ENCODE results near the gene PSMD3. TPM values are rescaled to one million over a fixed set of nuclear protein-coding genes. Genes with fewer than 3 reads are reported as not detected.

The PSMD3 gene
- total and polyA plus RNA-seq, 2 of the 4 experiments (the other 2 are of a cell fraction), result 123 to 155 TPM

DNA sequence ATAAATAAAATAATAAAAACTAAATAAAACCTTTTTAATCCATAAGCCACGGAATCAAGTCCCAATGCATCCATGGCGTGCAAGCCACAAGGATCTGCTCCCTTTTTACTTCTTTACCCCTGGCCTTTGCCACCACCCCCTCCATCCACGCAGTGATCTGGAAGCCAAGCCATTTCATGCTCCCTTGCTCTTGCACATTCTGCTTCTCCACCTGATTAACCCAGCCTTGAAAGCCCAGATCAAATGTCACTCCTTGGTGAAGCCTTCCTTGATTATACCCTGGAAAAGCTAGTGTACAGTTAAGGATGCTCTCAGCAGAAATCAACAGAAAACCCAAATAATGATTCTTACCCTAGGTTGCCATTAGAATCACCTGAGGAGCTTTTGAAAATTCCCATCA, 43.2 kb upstream of the PSMD3 start:
- Histone ChIP-seq H2BK20ac (ENCODE audit: low read depth, low read length) (no peak overlapping the region), H3K27ac (ENCODE audit: insufficient read depth, low read length) (no peak overlapping the region), H3K9me1 (ENCODE audit: insufficient read depth, low read length) (peaks cover 18% of the 10 kb centered on the region), H2BK5ac (ENCODE audit: low read depth, low read length, poor library complexity, severe bottlenecking) (no peak overlapping the region), H4K8ac (ENCODE audit: low read depth in 2 of 2, low read length in 2 of 2) (no peak overlapping the region), H3K4me3 (ENCODE audit: insufficient read depth, low read depth, low read length) (no peak overlapping the region), H3K27me3 (ENCODE audit: control insufficient read depth, insufficient read depth, low read length) (no peaks in the 10 kb centered on the region), H2AFZ (replicated peaks; ENCODE audit: low read length, poor library complexity) (no peak overlapping the region), H2BK15ac (ENCODE audit: low read depth, low read length) (no peak overlapping the region), H3K4me2 (ENCODE audit: low read depth, low read length) (no peak overlapping the region), H3K56ac (ENCODE audit: extremely low read depth, insufficient read depth, low read length) (no peak overlapping the region), H2AK5ac (ENCODE audit: low read depth, low read length) (no peak overlapping the region), H2BK120ac (ENCODE audit: low read depth, low read length) (no peak overlapping the region), H3K23ac (ENCODE audit: low read depth, low read length) (no peak overlapping the region), H3K4me1 (ENCODE audit: control insufficient read depth, insufficient read depth, low read length) (peaks cover 15% of the 10 kb centered on the region), H3K9ac (ENCODE audit: low read depth, low read length) (no peak overlapping the region), H4K20me1 (ENCODE audit: insufficient read depth, low read length) (no peaks in the 10 kb centered on the region; the same call in 1 of the 2 replicates), H4K91ac (ENCODE audit: insufficient read depth, low read depth, low read length) (no peak overlapping the region), H3K4ac (ENCODE audit: low read depth, low read length) (no peak overlapping the region), H3K79me1 (ENCODE audit: low read depth in 1 of 2, low read length in 2 of 2) (no peaks in the 10 kb centered on the region), H4K5ac (ENCODE audit: low read depth, low read length) (no peak overlapping the region), H3K14ac (replicated peaks; ENCODE audit: low read depth, low read length) (no peak overlapping the region), H3K18ac (ENCODE audit: low read depth, low read length) (no peak overlapping the region), H2AK9ac (replicated peaks; ENCODE audit: low read depth, low read length, poor library complexity) (no peak overlapping the region), H3K36me3 (ENCODE audit: control insufficient read depth, insufficient read depth, low read length) (no peaks in the 10 kb centered on the region), H3K9me3 (ENCODE audit: control insufficient read depth, insufficient read depth, low read length) (no peaks in the 10 kb centered on the region)
- intact Hi-C loops (cut with micrococcal nuclease) (no loop called here), dilution Hi-C loops (cut with HindIII; ENCODE audit: low sequenced_read_pairs, unreplicated experiment) (no loop called here), in situ Hi-C loops (cut with MboI; ENCODE audit: low sequenced_read_pairs) (no loop called here)
- ChIA-PET CTCF (no interaction called here), POLR2A (ENCODE audit: unreplicated experiment) (no interaction called here)
- DNase-seq (no peak), ATAC-seq (ENCODE audit: low read depth) (no peak)
- TF ChIP-seq RCOR1 (IDR thresholded peaks at IDR 0.05; ENCODE audit: insufficient replicate concordance, low read length) (no peak), BHLHE40 (IDR thresholded peaks at IDR 0.05; ENCODE audit: low read depth, low read length) (no peak), RFX5 (IDR thresholded peaks at IDR 0.05; ENCODE audit: low read depth, low read length) (no peak), POLR2A (IDR thresholded peaks at IDR 0.05; ENCODE audit: low read depth, low read length) (no peak), CHD1 (IDR thresholded peaks at IDR 0.05; ENCODE audit: low read depth, low read length) (no peak), MAFK (IDR thresholded peaks at IDR 0.05; ENCODE audit: low read depth, low read length) (no peak), RAD21 (IDR thresholded peaks at IDR 0.05; ENCODE audit: low read length) (no peak), MAZ (IDR thresholded peaks at IDR 0.05; ENCODE audit: borderline replicate concordance, low read depth, low read length) (no peak), MXI1 (IDR thresholded peaks at IDR 0.05; ENCODE audit: borderline replicate concordance, low read depth, low read length) (no peak), CEBPB (IDR thresholded peaks at IDR 0.05; ENCODE audit: low read depth, low read length) (no peak), USF2 (IDR thresholded peaks at IDR 0.05; ENCODE audit: low read depth, low read length) (no peak), SMC3 (IDR thresholded peaks at IDR 0.05; ENCODE audit: low read depth, low read length) (no peak), NFE2L2 (IDR thresholded peaks at IDR 0.05; ENCODE audit: low read depth, low read length) (no peak), FOS (IDR thresholded peaks at IDR 0.05; ENCODE audit: low read depth, low read length) (no peak)
- TF ChIP-seq, protein P1, sequence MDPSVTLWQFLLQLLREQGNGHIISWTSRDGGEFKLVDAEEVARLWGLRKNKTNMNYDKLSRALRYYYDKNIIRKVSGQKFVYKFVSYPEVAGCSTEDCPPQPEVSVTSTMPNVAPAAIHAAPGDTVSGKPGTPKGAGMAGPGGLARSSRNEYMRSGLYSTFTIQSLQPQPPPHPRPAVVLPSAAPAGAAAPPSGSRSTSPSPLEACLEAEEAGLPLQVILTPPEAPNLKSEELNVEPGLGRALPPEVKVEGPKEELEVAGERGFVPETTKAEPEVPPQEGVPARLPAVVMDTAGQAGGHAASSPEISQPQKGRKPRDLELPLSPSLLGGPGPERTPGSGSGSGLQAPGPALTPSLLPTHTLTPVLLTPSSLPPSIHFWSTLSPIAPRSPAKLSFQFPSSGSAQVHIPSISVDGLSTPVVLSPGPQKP (IDR thresholded peaks at IDR 0.05; ENCODE audit: borderline replicate concordance, low read depth, low read length), result no peak
- TF ChIP-seq, protein P2, sequence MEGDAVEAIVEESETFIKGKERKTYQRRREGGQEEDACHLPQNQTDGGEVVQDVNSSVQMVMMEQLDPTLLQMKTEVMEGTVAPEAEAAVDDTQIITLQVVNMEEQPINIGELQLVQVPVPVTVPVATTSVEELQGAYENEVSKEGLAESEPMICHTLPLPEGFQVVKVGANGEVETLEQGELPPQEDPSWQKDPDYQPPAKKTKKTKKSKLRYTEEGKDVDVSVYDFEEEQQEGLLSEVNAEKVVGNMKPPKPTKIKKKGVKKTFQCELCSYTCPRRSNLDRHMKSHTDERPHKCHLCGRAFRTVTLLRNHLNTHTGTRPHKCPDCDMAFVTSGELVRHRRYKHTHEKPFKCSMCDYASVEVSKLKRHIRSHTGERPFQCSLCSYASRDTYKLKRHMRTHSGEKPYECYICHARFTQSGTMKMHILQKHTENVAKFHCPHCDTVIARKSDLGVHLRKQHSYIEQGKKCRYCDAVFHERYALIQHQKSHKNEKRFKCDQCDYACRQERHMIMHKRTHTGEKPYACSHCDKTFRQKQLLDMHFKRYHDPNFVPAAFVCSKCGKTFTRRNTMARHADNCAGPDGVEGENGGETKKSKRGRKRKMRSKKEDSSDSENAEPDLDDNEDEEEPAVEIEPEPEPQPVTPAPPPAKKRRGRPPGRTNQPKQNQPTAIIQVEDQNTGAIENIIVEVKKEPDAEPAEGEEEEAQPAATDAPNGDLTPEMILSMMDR (conservative IDR thresholded peaks at IDR 0.05; ENCODE audit: low read depth, low read length), result no peak
- no TSS peak for BruUV-seq (replicated peaks)
- WGBS, 2 experiments (ENCODE audit: extremely low coverage in 2 of 2, insufficient read length in 1 of 2), result 100% methylated on average over 1 of the region's 3 CpGs; no CpG with 5 or more reads in 1 of the 2 experiments
